Fibroblast of lung (primary cell): Measurements from ENCODE around the gene TAOK3. TPM values are rescaled to one million over a fixed set of nuclear protein-coding genes. Genes with fewer than 3 reads are reported as not detected.

Experiments used
- DNase-seq, 2 donors: peaks; one replicate each; pipeline versions ENCODE4 v3.0.0 to v3.0.0-alpha.2; 2010; ENCODE audit warnings: low read depth in 2 of 2
- H2AFZ ChIP-seq: 2 replicates; pipeline ENCODE4 v1.5.1; 2012; ENCODE audit warnings: low read length, control low read depth, inconsistent platforms
- H3K27ac ChIP-seq: 2 replicates; pipeline ENCODE4 v1.5.1; 2011; ENCODE audit warnings: low read length, control low read depth; ENCODE audit not compliant: insufficient read depth
- H3K27me3 ChIP-seq: 2 replicates; pipeline ENCODE4 v1.5.1; 2011; ENCODE audit warnings: mild to moderate bottlenecking, low read length; ENCODE audit not compliant: control insufficient read depth, insufficient read depth
- H3K36me3 ChIP-seq: 2 replicates; pipeline ENCODE4 v1.5.1; 2011; ENCODE audit warnings: low read length; ENCODE audit not compliant: control insufficient read depth, insufficient read depth
- H3K4me1 ChIP-seq: 2 replicates; pipeline ENCODE4 v1.5.1; 2011; ENCODE audit warnings: low read length; ENCODE audit not compliant: control insufficient read depth, insufficient read depth; ENCODE audit errors: extremely low read depth
- H3K4me2 ChIP-seq: 2 replicates; pipeline ENCODE4 v1.5.1; 2011; ENCODE audit warnings: low read length, control low read depth; ENCODE audit not compliant: insufficient read depth; ENCODE audit errors: extremely low read depth
- H3K4me3 ChIP-seq, 4 experiments: fragments of 200-600 bp in 1 of 4; sonication (generic) in 1 of 4; replicated peaks in 1 of 4; 2 replicates each; pipeline ENCODE4 v1.5.1; 2011 to 2016; ENCODE audit warnings: low read length in 4 of 4, low read depth in 3 of 4, mild to moderate bottlenecking in 3 of 4, control low read depth in 2 of 4, inconsistent platforms in 1 of 4, mixed read lengths in 1 of 4; ENCODE audit not compliant: insufficient read depth in 1 of 4; ENCODE audit errors: control extremely low read depth in 1 of 4
- H3K79me2 ChIP-seq: 2 replicates; pipeline ENCODE4 v1.5.1; 2012; ENCODE audit warnings: mild to moderate bottlenecking, low read length, inconsistent platforms; ENCODE audit not compliant: control insufficient read depth, insufficient read depth
- H3K9ac ChIP-seq: 2 replicates; pipeline ENCODE4 v1.5.1; 2011; ENCODE audit warnings: mild to moderate bottlenecking, low read length, control low read depth; ENCODE audit not compliant: insufficient read depth
- H3K9me3 ChIP-seq: 2 replicates; pipeline ENCODE4 v1.5.1; 2012; ENCODE audit warnings: low read depth, low read length; ENCODE audit not compliant: control insufficient read depth, insufficient read depth
- H4K20me1 ChIP-seq: 2 replicates; pipeline ENCODE4 v1.5.1; 2011; ENCODE audit warnings: low read length; ENCODE audit not compliant: control insufficient read depth, insufficient read depth; ENCODE audit errors: extremely low read depth
- CTCF ChIP-seq, 2 donors: IDR thresholded peaks in 1 of 2; conservative IDR thresholded peaks in 1 of 2; 1 replicate in 1 of 2; 2 replicates in 1 of 2; pipeline ENCODE4 v1.5.1; 2011 to 2012; ENCODE audit warnings: low read length in 2 of 2, control low read depth in 1 of 2, inconsistent platforms in 1 of 2, low read depth in 1 of 2, mild to moderate bottlenecking in 1 of 2
- EZH2 ChIP-seq: IDR thresholded peaks from 2 replicates; pipeline ENCODE4 v1.5.1; 2012; ENCODE audit warnings: low read length, control low read depth, mild to moderate bottlenecking; ENCODE audit errors: missing control alignments
- polyA plus RNA-seq, 2 donors: library from polyadenylated mRNA; depleted of rRNA in 1 of 2; stranded (reverse) in 1 of 2; unstranded in 1 of 2; fragments of >200 nt; gene quantifications; 2 replicates each; pipeline ENCODE4 v1.2.1, GENCODE V29; 2011 to 2012; ENCODE audit warnings: missing spikeins in 1 of 2
- total RNA-seq: library from RNA; depleted of rRNA; stranded (reverse); fragments of >200 nt; gene quantifications from 2 replicates; pipeline ENCODE4 v1.2.1, GENCODE V29; 2014

Gene TAOK3
- total and polyA plus RNA-seq, 2 donors (not counting 1 experiment from before 2014, with no cell fraction given), result 64.7 to 97.4 TPM

DNA sequence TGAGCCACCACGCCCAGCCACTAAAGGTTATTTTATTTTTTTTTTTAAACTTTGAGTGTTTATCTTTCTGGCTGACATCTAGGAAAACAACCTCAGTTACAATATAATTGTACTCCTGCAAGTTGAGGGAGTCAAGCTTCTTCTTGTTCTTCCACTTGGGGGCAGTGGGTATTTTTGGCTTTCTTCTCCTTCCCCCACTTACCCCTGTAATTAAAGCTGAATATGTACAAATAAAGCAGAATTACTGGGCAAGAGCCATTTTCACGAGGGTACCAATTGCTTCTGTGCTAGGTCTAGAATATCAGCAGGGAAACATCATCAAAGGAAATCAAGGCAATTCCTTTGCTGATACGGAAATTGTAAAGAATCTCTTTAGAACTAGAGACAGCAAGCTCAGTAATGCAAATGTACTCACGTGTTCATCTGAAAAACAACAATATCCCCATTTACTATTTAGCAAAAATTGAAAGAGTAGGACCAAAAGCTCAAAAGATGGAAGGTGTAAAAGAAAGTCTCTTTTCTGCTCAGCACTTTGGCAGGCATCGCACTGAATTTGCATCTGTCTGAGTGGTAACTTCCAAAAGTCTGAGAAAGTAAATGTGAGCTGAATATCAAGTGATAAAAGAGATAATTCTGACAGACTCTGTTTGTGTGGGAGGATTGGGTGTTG, 72.8 kb downstream of the TAOK3 start:
- no peaks in the 10 kb centered on the region for H3K27me3 ChIP-seq
- no peak overlapping the region for H3K4me2 ChIP-seq
- H3K79me2 ChIP-seq, result peaks cover 3% of the 10 kb centered on the region
- no peaks in the 10 kb centered on the region for H4K20me1 ChIP-seq
- peak in 1 of 2 donors; percentile 51 for DNase-seq
- H3K9ac ChIP-seq, result no peak overlapping the region
- no peak overlapping the region for H2AFZ ChIP-seq
- H3K9me3 ChIP-seq, result no peaks in the 10 kb centered on the region
- no peak overlapping the region for H3K27ac ChIP-seq
- no peak overlapping the region for H3K4me3 ChIP-seq
- H3K4me1 ChIP-seq, result no peaks in the 10 kb centered on the region
- no peaks in the 10 kb centered on the region for H3K36me3 ChIP-seq
- no peak for TF ChIP-seq EZH2
- TF ChIP-seq CTCF (conservative IDR thresholded peaks at IDR 0.05 in 1 of 2, IDR thresholded peaks at IDR 0.05 in 1 of 2; ENCODE audit: low read depth in 1 of 2, low read length in 2 of 2), result peak in 1 of 2 donors; percentile 14

GRCh38 chr12:118297284-118297683, 75.4 kb downstream of the TAOK3 start:
- no peak for DNase-seq
- Histone ChIP-seq H3K27ac (no peak overlapping the region), H3K27me3 (no peaks in the 10 kb centered on the region), H3K36me3 (no peaks in the 10 kb centered on the region), H3K79me2 (peaks cover 3% of the 10 kb centered on the region), H4K20me1 (no peaks in the 10 kb centered on the region), H2AFZ (no peak overlapping the region), H3K4me2 (no peak overlapping the region), H3K4me1 (no peaks in the 10 kb centered on the region), H3K9ac (no peak overlapping the region), H3K4me3 (no peak overlapping the region), H3K9me3 (no peaks in the 10 kb centered on the region)
- TF ChIP-seq EZH2 (no peak), CTCF (conservative IDR thresholded peaks at IDR 0.05 in 1 of 2, IDR thresholded peaks at IDR 0.05 in 1 of 2; ENCODE audit: low read depth in 1 of 2, low read length in 2 of 2) (no peak)

- Histone ChIP-seq H3K27me3 (no peaks in the 10 kb centered on the region), H3K9me3 (no peaks in the 10 kb centered on the region), H3K4me2 (no peak overlapping the region), H3K4me1 (no peaks in the 10 kb centered on the region), H3K36me3 (no peaks in the 10 kb centered on the region), H2AFZ (no peak overlapping the region), H3K79me2 (no peaks in the 10 kb centered on the region), H4K20me1 (no peaks in the 10 kb centered on the region), H3K4me3 (no peak overlapping the region), H3K9ac (no peak overlapping the region), H3K27ac (no peak overlapping the region)
- TF ChIP-seq EZH2 (no peak), CTCF (conservative IDR thresholded peaks at IDR 0.05 in 1 of 2, IDR thresholded peaks at IDR 0.05 in 1 of 2; ENCODE audit: low read depth in 1 of 2, low read length in 2 of 2) (no peak)
- DNase-seq, result no peak
Observed at GRCh38 chr12:118292836-118293235, 79.9 kb downstream of the TAOK3 start.
